Activated B cell treated with CpG ODN at 0.5 μM for 24 hours (primary cell): ENCODE results near the gene ACTC1. TPM values are rescaled to one million over a fixed set of nuclear protein-coding genes. Genes with fewer than 3 reads are reported as not detected.
"Not testable (repeated sequence)": the region's sequence is repeated elsewhere in the genome, so short reads cannot be mapped to it uniquely, and the experiment has no call there.

Experiments
- ATAC-seq: fragments of 200-7000 bp; cut with Tn5 transposase; one replicate; pipeline ENCODE4 v1.10.0; 2021; ENCODE audit warnings: low read depth, mild to moderate bottlenecking, moderate library complexity
- CTCF ChIA-PET: fragments of 350-600 bp; sonication (Branson Sonifier 250); formaldehyde crosslinking; loops from one replicate; lab custom pipeline; 2021; ENCODE audit warnings: antibody characterized with exemption; lab: Charles Lee
- POLR2A ChIA-PET: fragments of 350-600 bp; sonication (Branson Sonifier 250); formaldehyde crosslinking; loops from one replicate; lab custom pipeline; 2021; ENCODE audit warnings: antibody characterized with exemption; lab: Charles Lee
- DNase-seq: peaks from one replicate; pipeline ENCODE4 v3.0.0; 2022
- H3K27ac Mint-ChIP-seq: one replicate; pipeline ENCODE4 v1.8.0; 2020; ENCODE audit warnings: mixed read lengths
- H3K27me3 Mint-ChIP-seq: one replicate; pipeline ENCODE4 v1.8.0; 2021; ENCODE audit warnings: mixed read lengths
- H3K36me3 Mint-ChIP-seq: one replicate; pipeline ENCODE4 v1.8.0; 2021; ENCODE audit warnings: low read depth, mixed read lengths
- H3K4me1 Mint-ChIP-seq: one replicate; pipeline ENCODE4 v1.8.0; 2021; ENCODE audit warnings: mixed read lengths
- H3K4me3 Mint-ChIP-seq: one replicate; pipeline ENCODE4 v1.8.0; 2020; ENCODE audit warnings: mild to moderate bottlenecking, mixed read lengths
- H3K9me3 Mint-ChIP-seq: one replicate; pipeline ENCODE4 v1.8.0; 2020; ENCODE audit warnings: mixed read lengths
- intact Hi-C: fragments of 100-400 bp; cut with micrococcal nuclease; formaldehyde crosslinking; loops from one replicate; pipeline ENCODE4 v1.15.1; 2024
- total RNA-seq: library from RNA; stranded (reverse); gene quantifications from 2 replicates; pipeline ENCODE4 v1.2.3, GENCODE V29; 2022
- TF ChIP-seq, protein P1 (sequence below): fragments of 200-600 bp; IDR thresholded peaks from one replicate; pipeline ENCODE4 v1.8.0; 2022; ENCODE audit warnings: antibody characterized with exemption, mild to moderate bottlenecking

The ACTC1 gene
- total RNA-seq, 1 donor from 2014 or later, result not detected

DNA sequence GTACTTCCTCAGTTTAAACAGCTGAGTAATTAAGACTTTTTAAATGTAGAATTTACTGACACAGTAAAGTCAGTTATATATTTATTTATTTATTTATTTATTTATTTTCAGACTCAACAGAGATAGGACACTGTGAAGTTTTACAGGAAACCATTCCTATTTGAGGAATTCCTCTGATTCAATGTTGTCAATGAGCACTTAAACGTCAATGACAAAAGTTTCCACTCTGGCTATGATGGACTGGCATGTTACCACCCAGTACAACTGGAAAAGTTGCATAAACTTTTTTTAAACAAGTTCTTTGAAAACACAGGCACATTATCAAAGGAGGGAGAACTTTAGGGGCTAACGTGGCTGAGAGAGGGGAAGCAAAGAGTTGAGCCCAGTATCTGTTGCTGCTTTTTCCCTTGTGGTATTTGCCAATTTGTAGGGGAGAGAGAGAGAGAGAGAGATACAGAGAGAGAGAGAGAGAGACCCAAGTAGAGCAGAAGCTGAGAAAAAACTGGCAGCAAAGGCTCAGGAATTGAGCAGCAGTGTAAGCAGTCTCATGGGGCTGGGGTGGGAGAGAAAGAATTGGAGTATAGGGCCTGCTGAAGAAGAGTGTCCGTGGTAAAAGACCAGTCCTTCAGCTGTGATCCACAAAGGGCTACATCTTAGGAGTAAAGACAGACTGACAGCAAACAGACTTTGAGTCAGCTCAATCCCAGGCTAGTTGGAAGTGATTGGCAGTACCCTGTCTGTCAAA, 18.3 kb upstream of the ACTC1 start:
- POLR2A ChIA-PET, result no interaction called here
- Mint-ChIP-seq H3K27ac (no peak overlapping the region), H3K27me3 (peaks cover 13% of the 10 kb centered on the region), H3K9me3 (no peaks in the 10 kb centered on the region), H3K36me3 (no peaks in the 10 kb centered on the region), H3K4me1 (no peaks in the 10 kb centered on the region), H3K4me3 (no peak overlapping the region)
- TF ChIP-seq, protein P1, sequence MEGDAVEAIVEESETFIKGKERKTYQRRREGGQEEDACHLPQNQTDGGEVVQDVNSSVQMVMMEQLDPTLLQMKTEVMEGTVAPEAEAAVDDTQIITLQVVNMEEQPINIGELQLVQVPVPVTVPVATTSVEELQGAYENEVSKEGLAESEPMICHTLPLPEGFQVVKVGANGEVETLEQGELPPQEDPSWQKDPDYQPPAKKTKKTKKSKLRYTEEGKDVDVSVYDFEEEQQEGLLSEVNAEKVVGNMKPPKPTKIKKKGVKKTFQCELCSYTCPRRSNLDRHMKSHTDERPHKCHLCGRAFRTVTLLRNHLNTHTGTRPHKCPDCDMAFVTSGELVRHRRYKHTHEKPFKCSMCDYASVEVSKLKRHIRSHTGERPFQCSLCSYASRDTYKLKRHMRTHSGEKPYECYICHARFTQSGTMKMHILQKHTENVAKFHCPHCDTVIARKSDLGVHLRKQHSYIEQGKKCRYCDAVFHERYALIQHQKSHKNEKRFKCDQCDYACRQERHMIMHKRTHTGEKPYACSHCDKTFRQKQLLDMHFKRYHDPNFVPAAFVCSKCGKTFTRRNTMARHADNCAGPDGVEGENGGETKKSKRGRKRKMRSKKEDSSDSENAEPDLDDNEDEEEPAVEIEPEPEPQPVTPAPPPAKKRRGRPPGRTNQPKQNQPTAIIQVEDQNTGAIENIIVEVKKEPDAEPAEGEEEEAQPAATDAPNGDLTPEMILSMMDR, result no peak
- ATAC-seq (no peak), DNase-seq (no peak)
- CTCF ChIA-PET, result no interaction called here
- intact Hi-C loops, result no loop called here

DNA sequence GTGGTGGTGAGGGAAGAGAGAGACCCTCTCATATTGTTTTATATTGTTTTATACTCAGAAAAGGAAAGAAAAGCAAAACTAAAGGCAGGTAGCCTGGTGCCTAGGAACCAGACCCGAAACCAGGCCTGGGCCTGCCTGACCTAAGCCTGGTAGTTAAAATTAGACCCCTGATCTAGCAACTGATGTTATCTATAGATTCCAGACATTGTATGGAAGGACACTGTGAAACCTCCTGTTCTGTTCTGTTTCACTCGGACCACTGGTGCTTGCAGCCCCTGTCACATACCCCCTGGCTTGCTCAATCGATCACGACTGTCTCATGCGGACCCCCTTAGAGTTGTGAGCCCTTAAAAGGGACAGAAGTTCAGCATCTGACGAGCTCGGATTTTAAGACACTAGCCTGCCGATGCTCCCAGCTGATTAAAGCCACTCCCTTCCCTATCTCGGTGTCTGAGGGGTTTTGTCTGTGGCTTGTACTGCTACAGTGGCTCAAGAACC, 17.6 kb upstream of the ACTC1 start:
- H3K36me3 Mint-ChIP-seq, H3K9me3 Mint-ChIP-seq, POLR2A ChIA-PET, H3K4me1 Mint-ChIP-seq, DNase-seq, ATAC-seq, CTCF ChIA-PET, H3K4me3 Mint-ChIP-seq, H3K27ac Mint-ChIP-seq, intact Hi-C loops, H3K27me3 Mint-ChIP-seq: not testable (repeated sequence)

DNA sequence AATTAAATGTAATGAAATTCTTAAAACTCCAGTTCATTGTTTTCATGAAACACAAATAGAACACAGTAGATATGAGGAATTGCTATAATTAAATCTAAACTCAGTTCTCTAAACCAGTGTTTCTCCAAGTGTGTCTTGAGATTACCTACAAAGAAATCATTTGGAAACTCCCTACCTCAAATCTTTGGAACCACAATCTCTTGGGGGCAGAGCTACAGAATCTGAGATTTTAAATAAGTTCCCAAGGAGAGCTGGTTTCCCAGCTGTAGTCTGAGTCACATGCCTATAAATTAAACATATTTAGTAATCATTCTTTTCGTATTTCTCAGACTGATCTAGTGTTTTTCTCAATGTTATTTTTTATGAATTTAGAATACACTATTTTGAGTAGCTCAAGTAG, 17.0 kb upstream of the ACTC1 start:
- CTCF ChIA-PET, result no interaction called here
- no peaks in the 10 kb centered on the region for H3K4me1 Mint-ChIP-seq
- H3K9me3 Mint-ChIP-seq, result no peaks in the 10 kb centered on the region

DNA sequence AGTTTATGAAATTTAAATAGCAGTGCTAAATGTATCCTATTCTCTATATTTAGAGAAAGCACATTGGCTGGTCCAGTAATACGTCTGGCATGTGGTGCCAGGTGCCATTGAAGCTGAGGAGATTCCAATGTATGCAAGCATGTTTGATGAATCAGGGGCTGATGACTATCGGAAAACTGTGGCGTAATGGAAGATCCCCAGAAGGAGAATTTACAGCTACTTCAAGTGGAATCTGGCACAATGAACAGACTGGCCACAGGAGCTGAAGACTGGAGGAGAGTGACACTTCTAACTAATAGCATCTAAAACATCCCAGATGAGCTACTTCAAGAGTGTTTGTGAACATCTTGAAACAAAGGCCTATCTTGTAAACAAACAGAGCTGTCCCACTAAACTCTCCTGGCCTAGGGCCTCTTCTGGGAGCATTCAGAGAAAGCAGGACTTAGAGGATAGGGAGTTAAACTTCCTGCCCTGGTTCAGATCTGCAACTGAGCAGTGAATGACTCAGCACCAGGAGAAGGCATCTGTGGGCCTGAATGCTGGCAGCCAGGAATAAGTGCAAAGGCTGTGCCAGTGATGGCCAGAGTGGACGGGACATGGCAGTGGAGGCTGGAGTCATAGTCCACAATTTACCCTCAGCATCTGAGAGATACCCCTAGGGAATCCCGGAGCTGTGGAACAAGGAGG, 15.2 kb upstream of the ACTC1 start:
- ChIA-PET POLR2A (no interaction called here), CTCF (no interaction called here)
- Mint-ChIP-seq H3K4me1 (no peaks in the 10 kb centered on the region), H3K27ac (no peak overlapping the region), H3K36me3 (no peaks in the 10 kb centered on the region), H3K27me3 (peaks cover 14% of the 10 kb centered on the region), H3K4me3 (no peak overlapping the region), H3K9me3 (peaks cover 5% of the 10 kb centered on the region)
- intact Hi-C loops, result no loop called here
- DNase-seq (no peak), ATAC-seq (no peak)
- TF ChIP-seq, protein P1, result no peak

More for the DNA sequence above, 17.0 kb upstream of the ACTC1 start:
- TF ChIP-seq, protein P1, result no peak
- ATAC-seq (no peak), DNase-seq (no peak)
- H3K36me3 Mint-ChIP-seq, result no peaks in the 10 kb centered on the region
- no peak overlapping the region for H3K27ac Mint-ChIP-seq
- POLR2A ChIA-PET, result no interaction called here
- intact Hi-C loops, result no loop called here
- H3K27me3 Mint-ChIP-seq, result peaks cover 10% of the 10 kb centered on the region
- H3K4me3 Mint-ChIP-seq, result no peak overlapping the region

DNA sequence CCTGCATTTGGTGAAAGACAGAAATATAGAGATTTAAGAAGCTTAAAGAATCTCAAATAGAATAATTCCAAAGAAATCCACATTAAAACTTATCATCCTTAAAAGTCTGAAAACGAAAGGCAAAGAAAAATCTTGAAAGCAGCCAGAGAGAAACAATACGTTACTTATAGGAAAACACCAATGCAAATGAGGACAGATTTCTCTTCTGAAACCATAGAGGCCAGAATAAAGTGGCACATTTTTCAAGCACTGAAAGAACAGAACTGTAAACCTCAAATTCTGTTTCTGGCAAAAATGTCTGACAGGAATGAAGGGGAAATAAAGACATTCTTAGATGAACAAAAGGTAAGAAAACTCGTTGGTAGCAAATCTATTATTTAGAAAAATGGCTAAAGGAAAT, 13.8 kb upstream of the ACTC1 start:
- no peak for DNase-seq
- Mint-ChIP-seq H3K36me3 (no peaks in the 10 kb centered on the region), H3K27ac (no peak overlapping the region), H3K9me3 (peaks cover 5% of the 10 kb centered on the region), H3K4me1 (no peaks in the 10 kb centered on the region), H3K4me3 (no peak overlapping the region), H3K27me3 (peaks cover 12% of the 10 kb centered on the region)
- ChIA-PET CTCF (no interaction called here), POLR2A (no interaction called here)
- intact Hi-C loops, result no loop called here
- no peak for ATAC-seq
- TF ChIP-seq, protein P1, result no peak
